ENCODE measurements around the gene GMPR2.

GMPR2 gene

DNA sequence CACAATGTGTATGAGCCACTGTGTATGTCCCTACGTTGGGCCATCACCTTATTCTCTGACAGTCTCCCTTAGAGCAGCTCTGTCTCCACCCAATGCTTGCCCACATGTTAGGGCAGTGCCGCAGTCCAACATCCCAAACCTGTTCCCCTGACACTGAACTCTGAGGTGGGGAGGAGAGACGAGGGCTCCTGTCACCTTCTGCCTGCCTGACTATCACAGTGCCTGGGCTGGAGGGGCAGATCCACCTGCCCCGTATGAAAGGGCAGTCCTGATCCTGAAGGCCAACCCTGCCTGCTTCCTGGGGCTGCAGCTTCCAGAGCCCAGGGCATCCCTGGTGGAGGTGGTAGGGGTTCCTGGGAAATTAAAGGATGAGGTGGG is 28.0 kb downstream of the GMPR2 start:
- H3F3A ChIP-seq (ENCODE audit: insufficient read depth, low read length): no peaks in the 10 kb centered on the region
- H3K9me2 ChIP-seq (ENCODE audit: low read depth, low read length): no peaks in the 10 kb centered on the region
- H3K4me2 ChIP-seq (ENCODE audit: low read length): no peak overlapping the region
- no peaks in the 10 kb centered on the region for H3K4me1 ChIP-seq (ENCODE audit: insufficient read depth, low read length, severe bottlenecking)
- no peaks in the 10 kb centered on the region for H3K79me2 ChIP-seq (ENCODE audit: insufficient read depth, low read length)
- no peaks in the 10 kb centered on the region for H4K20me1 ChIP-seq (ENCODE audit: insufficient read depth, low read length)
- H3K27me3 ChIP-seq (ENCODE audit: insufficient read depth, low read length): no peaks in the 10 kb centered on the region
- no peaks in the 10 kb centered on the region for H3K9me3 ChIP-seq (ENCODE audit: low read length)
- no peak overlapping the region for H3K9ac ChIP-seq (ENCODE audit: low read length)
- TF ChIP-seq EZH2 (IDR thresholded peaks at IDR 0.05; ENCODE audit: borderline replicate concordance, low read length): no peak
- no peak for TF ChIP-seq CTCF (IDR thresholded peaks at IDR 0.05; ENCODE audit: low read length)
- H3K36me3 ChIP-seq (ENCODE audit: insufficient read depth, low read length): no peaks in the 10 kb centered on the region
- no peak overlapping the region for H3K27ac ChIP-seq (ENCODE audit: low read depth, low read length, poor library complexity, severe bottlenecking)
- no peak overlapping the region for H2AFZ ChIP-seq (ENCODE audit: low read length)
- H3K4me3 ChIP-seq (ENCODE audit: low read depth, low read length, poor library complexity, severe bottlenecking): no peak overlapping the region

DNA sequence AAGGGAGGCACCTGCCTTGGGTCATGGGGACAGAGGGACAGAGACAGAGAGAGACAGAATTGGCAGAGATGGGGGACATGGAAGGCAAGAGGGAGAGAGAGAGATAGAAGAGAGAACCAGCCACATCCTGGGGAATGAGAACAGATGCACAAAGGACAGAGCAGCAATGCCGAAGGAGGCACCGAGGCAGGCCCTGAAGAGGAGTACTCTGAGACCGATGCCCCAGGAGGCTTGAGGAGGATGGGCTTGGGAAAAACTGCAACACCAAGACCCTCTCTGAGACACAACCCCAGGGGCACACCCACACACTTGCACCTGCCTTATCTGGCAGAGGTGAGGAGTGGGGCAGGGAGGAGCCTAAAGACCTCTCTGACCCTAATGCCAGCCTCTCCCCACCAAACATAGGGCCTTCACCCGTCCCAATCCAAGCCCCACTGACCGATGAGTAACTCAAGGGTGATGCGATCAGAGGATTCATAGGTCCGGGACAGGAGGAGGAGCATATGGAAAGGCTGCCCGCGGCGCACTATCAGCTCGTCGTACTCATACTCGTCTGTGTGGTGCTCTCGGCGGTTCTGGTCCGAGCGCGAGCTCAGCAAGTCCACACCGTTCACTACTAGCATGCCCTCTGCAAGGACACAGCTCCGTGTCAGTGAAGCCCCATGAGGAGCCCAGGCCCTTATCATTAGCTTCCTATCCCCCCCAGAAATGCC is 28.7 kb downstream of the GMPR2 start:
- TF ChIP-seq CTCF (IDR thresholded peaks at IDR 0.05; ENCODE audit: low read length) (no peak), EZH2 (IDR thresholded peaks at IDR 0.05; ENCODE audit: borderline replicate concordance, low read length) (no peak)
- Histone ChIP-seq H3K36me3 (ENCODE audit: insufficient read depth, low read length) (no peaks in the 10 kb centered on the region), H3K9ac (ENCODE audit: low read length) (no peak overlapping the region), H3K79me2 (ENCODE audit: insufficient read depth, low read length) (no peaks in the 10 kb centered on the region), H3K9me2 (ENCODE audit: low read depth, low read length) (no peaks in the 10 kb centered on the region), H3K4me1 (ENCODE audit: insufficient read depth, low read length, severe bottlenecking) (no peaks in the 10 kb centered on the region), H2AFZ (ENCODE audit: low read length) (no peak overlapping the region), H3K27me3 (ENCODE audit: insufficient read depth, low read length) (no peaks in the 10 kb centered on the region), H3F3A (ENCODE audit: insufficient read depth, low read length) (no peaks in the 10 kb centered on the region), H4K20me1 (ENCODE audit: insufficient read depth, low read length) (no peaks in the 10 kb centered on the region), H3K4me2 (ENCODE audit: low read length) (no peak overlapping the region), H3K4me3 (ENCODE audit: low read depth, low read length, poor library complexity, severe bottlenecking) (no peak overlapping the region), H3K9me3 (ENCODE audit: low read length) (no peaks in the 10 kb centered on the region), H3K27ac (ENCODE audit: low read depth, low read length, poor library complexity, severe bottlenecking) (no peak overlapping the region)

- no peaks in the 10 kb centered on the region for H3K27me3 ChIP-seq (ENCODE audit: insufficient read depth, low read length)
- no peak overlapping the region for H3K9ac ChIP-seq (ENCODE audit: low read length)
- H4K20me1 ChIP-seq (ENCODE audit: insufficient read depth, low read length): no peaks in the 10 kb centered on the region
- no peak overlapping the region for H3K4me2 ChIP-seq (ENCODE audit: low read length)
- H3K36me3 ChIP-seq (ENCODE audit: insufficient read depth, low read length): 0 out of 2 replicates have a peak, but pooled peaks cover 3% of the 10 kb centered on the region
- H2AFZ ChIP-seq (ENCODE audit: low read length): no peak overlapping the region
- H3K79me2 ChIP-seq (ENCODE audit: insufficient read depth, low read length): no peaks in the 10 kb centered on the region
- no peaks in the 10 kb centered on the region for H3F3A ChIP-seq (ENCODE audit: insufficient read depth, low read length)
- H3K9me2 ChIP-seq (ENCODE audit: low read depth, low read length): no peaks in the 10 kb centered on the region
- TF ChIP-seq CTCF (IDR thresholded peaks at IDR 0.05; ENCODE audit: low read length) (no peak), EZH2 (IDR thresholded peaks at IDR 0.05; ENCODE audit: borderline replicate concordance, low read length) (no peak)
- no peaks in the 10 kb centered on the region for H3K9me3 ChIP-seq (ENCODE audit: low read length)
- H3K4me3 ChIP-seq (ENCODE audit: low read depth, low read length, poor library complexity, severe bottlenecking): no peak overlapping the region
- H3K27ac ChIP-seq (ENCODE audit: low read depth, low read length, poor library complexity, severe bottlenecking): no peak overlapping the region
- no peaks in the 10 kb centered on the region for H3K4me1 ChIP-seq (ENCODE audit: insufficient read depth, low read length, severe bottlenecking)
Measured at GRCh38 chr14:24261969-24262327, 29.2 kb downstream of the GMPR2 start.

Measured in OCI-LY1 (cell line).